NCI-H2081 (cell line): ENCODE results near the gene TOB1.
"Not testable (repeated sequence)": the region's sequence is repeated elsewhere in the genome, so short reads cannot be mapped to it uniquely, and the experiment has no call there.

Experiments used
- DNase-seq, 2 experiments: peaks; one replicate each; lab custom pipeline; 2025; lab: John Stamatoyannopoulos, UW

TOB1 gene

DNA sequence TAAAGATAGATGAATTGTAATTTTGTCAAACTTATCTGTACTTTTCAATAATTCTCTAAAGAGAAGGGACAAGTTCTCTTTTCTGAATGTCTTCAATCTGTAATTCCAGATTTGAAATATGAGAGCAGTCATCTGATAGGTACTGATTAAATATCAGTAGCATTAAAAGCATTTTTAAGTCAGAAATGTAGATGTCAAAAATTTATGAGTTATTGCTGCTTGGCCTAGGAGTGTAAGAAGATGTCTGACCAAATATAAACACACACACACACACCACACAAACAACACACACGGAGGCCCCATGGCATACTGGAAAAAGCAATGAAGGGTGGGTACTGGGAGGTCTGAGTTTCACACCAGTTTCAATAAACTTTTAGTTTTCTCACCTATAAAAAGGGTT, 2.4 kb upstream of the TOB1 start:
- no peak for DNase-seq

DNA sequence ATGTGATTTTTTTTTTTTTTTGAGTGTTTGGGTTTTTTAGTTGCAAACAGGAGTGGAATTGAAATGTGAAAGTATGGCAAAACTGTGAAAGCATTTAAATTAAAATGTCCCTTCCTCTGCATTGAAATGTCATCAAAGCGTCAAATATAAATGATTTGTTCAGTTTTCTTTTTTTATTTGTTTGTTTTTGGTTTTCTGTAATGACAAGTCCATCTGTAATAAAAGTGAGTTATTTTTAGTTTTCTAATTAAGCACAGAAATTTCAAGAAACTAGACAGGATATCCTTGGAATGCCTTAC, 1.9 kb upstream of the TOB1 start:
- DNase-seq = no peak

DNA sequence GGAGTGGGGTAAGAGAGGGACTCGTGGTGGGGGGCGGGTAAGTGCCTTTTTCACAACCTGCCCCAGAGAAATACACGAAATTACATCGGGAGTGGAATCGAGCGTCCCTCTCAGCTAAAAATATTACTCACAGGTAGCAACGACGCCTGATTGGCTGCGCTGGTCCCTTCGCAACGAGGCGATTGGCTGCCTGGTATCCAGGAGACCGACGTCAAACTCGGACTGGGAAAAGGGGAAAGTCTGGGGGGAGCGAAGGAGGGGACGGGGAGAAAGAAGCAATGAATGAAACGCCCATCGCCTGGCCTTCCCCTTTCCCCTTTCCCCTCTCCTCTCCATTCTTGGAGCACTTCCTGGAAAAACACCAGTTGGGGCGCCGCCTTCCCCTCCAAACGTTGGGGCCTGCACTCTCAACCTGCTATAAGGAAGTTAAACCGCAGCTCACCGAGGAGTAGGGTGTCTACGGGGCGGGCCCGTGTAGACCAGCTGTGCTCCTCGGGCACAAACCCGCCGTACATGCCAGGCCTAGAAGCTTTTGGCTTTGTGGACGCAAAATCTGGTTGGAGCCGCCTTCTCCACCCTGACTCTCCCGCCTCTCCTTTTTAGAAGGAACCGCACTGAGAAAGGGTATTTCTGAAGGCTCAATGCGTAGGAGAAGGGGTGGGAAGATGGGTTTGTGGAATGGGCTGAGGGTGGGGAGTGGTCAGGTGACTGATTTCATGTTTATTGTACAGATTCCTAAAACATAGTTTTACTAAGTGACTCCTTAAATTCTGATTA, 1.4 kb upstream of the TOB1 start:
- peak; percentile 98 to 99 for DNase-seq

DNA sequence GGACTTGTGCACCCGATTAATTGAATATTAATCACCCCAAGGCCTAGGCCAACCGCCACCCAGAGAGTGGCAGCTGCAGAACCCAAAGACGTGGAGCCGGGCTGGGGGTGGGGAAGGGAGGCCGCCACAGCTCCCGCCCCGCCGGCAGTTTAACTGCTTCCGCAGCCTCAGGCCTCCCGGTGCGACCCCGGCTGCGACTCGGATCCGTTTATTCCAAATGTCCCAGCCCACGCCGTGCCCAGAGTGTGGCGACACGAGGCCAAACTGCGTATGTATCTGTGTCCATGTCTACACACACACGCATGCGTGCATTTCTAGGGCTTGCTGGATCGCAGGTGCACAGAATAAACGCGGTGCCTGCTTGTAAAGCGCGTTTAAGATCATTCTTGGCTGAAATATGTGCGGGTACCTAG, 802 bp upstream of the TOB1 start:
- peak; percentile 84 to 93 for DNase-seq

DNA sequence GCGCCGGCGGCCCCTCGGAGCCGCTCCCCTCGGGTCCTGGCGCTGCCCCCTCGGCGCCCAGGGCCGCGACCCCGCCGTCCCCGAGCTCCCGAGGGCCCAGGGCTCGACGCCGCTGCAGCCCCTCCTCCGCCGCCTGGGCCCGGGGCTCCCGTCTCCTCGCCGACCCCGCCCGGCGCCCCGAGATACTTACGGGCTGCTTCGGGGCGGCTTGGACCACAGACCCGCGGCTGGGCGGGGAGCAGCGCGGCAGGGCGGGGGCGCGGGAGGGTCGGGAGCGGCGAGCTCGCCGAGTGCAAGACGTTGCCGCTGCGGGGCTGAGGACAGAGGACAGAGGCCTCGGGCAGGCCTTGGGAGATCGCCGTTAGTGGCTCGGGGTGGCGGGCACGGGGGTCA, 290 bp downstream of the TOB1 start:
- no peak for DNase-seq

DNA sequence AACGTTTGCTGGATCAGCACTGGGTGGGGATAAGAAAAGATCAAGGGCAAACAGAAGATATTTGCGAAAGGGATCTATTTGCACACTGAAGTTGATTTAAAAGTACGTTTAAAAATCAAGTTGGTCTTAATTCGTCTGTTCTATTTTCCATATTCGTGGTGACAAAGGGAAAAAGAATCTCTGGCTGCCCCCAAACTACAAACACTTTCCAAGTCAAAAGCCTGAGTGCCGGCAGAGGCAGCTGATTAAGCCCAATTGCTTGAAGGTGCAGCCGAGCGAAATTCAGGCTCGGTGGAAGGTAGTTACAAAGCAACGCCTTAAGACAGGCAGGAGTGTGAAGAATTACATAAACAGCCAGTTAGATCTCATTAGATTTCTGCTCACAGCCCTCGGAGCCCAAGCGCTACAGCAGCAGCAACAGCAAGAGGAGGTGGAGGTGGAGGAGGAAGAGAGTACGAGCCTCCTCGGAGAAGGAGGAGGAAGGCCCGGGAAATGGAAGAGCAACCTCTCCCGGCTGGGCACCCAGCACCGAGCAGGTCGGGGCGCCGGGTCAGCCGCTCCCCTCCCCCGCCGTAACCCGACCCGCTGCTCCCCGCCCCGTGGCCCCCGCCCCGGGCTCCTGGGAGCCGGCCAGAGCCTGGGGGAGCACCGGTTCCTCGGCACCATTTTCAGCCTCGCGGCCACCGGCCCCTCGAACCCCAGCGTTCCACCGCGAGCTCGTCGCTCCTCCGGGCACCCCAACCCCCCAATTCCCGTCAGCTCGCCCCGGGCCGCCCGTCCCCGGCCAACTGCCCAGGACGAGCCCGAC, 890 bp downstream of the TOB1 start:
- DNase-seq = peak; percentile 34 to 66

DNA sequence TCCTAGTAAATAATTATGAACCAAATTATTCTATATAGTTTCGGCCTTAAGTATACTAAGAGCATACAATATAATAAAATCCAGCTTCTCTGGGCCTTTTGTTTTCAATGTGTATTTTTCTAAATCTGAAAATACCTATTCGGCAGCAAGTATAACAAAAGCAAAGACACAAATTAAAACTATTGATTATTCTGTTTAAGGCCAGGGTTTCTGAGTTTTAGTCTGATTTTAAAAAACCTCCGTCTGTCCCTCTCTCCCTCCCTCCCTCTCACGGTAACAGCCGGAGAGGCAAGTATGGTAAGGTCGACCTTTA, 1.5 kb downstream of the TOB1 start:
- peak in 1 of 2 experiments; percentile 11 for DNase-seq

DNA sequence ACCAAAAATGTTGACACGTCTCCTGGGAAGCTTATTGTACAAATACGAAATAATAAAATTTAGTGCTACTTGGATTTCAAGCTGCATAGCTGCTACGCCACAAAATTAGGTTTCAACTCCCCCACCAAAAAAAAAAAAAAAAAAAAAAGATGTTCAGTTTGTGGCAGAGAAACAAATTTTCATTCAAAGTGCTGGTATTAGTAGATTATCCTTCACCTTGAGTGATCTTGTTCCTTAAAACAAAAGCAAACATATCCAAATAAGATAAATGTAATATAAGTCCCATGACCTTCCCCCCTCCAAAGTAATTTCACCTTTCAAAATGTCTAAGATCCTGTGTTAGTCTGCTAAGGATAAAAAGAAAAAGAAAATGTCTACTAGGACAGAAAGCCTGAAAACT, 2.2 kb downstream of the TOB1 start:
- no peak for DNase-seq

DNA sequence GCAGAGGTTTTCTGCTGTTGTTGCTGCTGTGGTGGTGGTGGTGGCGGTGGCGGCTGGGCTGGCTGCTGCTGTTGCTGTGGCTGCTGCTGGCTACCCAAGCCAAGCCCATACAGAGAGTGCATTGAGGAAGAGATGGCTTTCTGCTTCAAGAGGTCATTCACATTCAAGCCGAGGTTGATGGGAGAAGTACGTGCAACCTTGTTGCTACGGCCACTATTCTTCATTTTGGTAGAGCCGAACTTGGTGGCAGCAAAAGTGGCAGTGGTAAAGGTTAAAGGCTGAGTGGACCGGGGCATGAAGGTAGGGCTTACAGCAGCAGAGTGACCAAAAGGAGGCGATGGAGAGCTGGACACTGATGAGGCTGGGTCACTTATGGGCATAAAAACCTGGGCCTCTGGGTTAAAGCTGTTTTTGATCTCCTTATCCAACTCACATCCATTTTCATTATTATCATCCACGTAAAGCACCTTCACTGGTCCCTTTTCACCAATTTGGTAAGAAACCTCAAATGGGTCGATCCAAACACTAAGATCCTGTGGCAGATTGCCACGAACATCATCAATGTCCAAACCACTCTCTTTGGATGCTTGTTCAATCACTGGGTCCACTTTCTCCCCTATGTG, 2.8 kb downstream of the TOB1 start:
- peak; percentile 19 to 42 for DNase-seq

DNA sequence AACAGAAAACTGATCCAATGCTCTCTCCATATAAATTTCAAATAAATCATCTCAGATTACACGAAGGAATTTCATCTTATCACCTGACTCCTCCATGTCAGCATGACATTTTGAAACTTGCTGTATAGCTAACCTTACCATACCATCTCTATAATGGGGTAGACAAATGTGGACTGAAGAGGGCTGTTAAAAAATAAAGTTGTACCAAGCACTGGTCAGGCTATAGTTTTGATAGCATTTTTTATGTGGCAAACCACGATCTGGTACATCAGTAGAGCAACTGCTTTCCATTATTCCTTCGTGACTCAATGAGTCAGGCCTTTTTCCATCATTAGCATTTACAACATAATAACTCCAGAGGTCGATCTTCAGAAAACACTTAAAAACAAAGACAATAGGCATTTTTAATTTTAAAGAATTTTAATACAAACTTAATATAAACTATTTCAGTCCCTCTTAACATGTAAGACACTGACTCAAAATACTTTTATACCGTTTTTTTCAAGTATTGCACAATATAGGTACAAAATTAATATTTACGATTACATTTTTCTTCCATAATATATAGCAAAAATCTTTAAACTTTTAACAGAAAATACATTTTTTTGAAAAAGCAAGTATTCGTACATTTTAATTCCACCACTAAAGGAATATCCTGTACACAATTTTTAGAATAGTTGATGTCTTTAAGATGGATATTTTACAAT, 4.2 kb downstream of the TOB1 start:
- DNase-seq = no peak

DNA sequence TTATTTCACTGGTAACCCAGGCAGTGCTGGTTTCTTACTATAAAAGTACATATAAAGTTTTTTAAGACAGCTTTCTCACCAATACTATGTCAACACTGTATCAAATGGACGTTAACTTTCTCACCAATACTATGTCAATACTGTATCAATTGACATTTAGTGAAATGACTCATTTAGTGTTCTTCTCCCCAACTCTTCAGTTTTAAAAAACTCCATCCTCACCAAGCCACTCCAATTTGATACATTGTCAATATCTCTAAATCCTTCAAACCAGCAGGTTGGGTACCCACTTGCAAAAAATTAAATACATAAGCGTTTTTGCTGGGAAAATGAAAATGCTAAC, 4.8 kb downstream of the TOB1 start:
- no peak for DNase-seq

DNA sequence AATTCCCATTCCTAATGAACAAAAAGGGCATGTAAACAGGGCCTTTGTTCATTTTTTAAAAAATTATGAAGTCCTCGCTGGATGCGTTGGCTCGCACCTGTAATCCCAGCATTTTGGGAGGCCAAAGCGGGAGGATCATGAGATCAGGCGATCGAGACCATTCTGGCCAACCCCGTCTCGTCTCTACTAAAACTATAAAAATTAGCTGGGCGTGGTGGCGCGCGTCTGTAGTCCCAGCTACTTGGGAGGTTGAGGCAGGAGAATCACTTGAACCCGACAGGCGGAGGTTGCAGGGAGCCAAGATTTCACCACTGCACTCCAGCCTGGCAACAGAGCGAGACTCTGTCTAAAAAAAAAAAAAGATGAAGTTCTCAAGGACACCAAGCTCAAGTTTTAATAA, 6.4 kb downstream of the TOB1 start:
- DNase-seq = not testable (repeated sequence)

DNA sequence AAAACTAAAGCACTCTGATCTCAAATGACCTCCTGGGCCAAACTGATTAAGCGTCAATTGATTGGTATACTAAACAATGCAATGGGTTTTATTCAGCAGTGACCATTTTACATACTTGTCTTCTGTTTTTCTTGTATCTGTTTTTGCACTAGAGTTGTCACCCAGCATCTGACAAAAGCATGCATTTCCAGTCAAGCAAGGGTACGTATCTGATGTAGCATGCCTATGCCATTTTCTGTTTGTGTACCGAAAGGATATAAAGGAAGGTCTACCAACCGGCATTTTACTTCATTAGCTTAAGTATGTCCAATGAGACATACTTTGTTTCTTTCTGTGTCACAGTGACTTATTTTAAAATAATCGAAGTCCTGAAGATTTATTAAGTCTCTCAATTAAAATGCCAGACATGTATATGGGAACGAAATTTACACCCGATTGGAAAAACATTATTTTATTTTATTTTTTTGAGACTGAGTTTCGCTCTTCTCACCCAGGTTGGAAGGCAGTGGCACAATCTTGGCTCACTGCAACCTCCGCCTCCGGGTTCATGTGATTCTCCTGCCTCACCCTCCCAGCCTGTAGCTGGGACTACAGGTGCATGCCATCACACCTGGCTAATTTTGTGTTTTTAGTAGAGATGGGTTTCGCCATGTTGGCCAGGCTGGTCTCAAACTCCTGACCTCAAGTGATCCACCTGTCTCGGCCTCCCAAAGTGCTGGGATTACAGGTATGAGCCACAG, 7.5 kb downstream of the TOB1 start:
- no peak for DNase-seq

DNA sequence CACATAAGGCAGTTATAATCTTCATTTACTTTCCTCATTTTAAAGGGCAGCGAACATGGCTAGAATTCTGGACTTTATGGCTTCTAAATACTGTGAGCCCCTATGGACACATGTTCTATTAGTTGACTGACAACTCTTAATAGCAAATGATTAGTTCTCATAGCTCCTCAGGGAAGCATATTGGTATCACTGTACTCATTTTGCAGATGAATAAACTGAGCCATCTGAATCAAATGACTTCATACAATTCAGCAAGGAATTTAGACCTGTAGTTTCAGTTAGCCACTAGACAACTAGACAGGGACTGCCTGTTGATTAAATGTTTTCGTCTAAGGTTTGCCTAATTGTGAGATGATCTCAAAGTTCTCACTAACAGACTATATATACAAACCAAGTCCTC, 9.7 kb downstream of the TOB1 start:
- DNase-seq = no peak

DNA sequence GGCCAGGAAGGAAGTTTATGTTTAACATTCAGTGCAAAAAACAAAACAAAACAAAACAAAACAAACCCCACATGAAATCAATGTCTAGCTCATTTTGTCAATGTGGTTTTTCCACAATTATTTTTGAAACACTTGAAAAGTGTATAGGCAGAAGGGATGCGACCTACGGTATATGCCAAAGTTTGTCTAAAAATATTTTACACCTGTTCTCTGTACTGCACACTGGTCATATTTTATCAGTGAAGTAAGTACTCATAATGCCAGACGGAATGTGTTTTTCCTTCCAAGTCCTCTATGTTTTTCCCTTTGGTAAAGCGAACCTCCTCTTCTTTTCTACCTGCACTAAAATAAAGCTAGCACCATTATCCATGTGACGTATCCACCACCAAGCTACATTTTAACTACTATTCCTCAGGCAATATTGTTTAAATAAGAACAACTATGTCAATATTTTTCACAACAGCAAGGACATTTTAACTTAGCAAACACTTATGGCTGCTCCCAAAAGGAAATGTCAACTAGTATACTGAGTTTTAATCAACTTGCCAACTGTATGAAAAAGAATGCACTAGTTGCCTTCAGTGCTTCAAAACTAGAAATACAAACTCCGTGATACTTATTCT, 10.3 kb downstream of the TOB1 start:
- DNase-seq = no peak

DNA sequence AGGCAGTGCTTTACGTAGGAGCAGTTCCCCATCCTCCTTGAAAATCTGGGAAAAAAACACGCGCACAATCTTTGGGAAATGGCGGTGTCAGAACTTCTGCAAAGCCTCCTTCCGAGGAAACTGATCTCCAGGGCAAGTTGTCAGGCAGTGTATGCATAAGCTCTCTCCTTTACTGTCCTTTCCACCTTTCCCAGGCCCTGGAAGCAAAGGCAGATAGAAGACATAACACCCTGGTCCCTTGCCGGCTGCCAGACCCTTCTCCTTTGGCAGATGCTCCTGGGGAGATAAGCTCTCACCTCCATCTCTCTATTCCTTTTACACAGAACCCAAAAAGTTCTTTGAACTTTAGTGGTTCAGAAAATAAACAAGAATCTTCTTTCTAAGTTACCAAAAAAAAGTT, 12.4 kb downstream of the TOB1 start:
- DNase-seq = no peak

DNA sequence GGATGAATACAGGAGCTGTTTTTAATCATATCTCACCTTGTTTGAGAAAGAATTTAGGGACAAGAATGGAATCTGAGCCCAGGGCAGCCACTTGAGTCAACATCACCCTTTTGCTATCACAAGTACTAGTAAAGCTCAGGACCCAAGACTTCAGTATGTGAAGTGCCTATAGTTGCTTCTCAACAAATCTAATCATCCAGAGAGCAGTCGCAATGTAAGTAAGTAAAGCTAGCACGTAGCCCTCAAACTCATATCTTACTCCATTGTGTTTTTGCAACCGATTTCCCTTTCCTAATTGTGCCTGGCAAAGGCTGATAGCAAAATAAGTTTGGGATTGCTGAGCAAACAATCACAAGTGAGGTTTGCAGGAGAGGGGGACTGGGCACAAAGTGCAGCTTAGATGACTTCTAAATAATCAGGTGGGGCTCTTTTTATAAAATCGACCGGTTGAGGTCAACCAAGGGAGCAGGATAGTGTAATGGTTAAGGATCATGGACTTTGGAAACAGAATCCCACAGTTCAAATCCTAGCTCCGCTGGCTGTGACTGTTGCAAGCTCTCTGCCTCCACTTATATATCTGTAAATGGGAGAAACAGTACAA, 13.0 kb downstream of the TOB1 start:
- DNase-seq = no peak

DNA sequence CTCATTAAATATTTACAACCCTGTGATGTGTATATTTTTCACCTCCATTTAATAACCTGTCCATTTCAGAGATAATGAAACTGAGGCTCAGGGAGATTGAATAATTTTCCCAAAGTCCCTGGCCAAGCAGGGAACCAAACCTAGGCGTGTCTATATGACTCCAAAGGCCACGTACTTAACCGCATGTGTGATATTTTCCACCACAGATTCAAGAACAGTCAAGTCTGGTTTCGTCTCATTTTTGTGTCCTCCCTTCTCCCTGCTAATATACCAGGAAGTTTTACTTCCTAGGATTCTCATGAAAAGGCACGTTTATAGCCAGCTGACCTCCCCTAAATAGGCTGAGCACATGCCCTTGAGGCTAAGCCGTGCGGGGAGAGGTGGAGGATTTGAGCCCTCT, 15.5 kb downstream of the TOB1 start:
- no peak for DNase-seq

DNA sequence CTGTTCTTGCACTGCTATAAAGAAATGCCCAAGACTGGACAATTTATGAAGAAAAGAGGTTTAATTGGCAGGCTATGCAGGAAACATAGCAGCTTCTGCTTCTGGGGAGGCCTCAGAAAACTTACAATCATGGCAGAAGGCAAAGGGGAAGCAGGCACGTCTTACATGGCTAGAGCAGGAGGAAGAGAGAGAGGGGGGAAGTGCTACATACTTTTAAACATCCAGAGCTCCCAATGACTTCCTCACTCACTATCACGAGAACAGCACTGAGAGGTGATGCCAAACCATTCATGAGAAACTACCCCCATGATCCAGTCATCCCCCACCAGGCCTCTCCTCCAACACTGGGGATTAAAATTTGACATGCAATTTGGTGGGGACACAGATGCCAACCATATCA, 17.4 kb downstream of the TOB1 start:
- DNase-seq = no peak

DNA sequence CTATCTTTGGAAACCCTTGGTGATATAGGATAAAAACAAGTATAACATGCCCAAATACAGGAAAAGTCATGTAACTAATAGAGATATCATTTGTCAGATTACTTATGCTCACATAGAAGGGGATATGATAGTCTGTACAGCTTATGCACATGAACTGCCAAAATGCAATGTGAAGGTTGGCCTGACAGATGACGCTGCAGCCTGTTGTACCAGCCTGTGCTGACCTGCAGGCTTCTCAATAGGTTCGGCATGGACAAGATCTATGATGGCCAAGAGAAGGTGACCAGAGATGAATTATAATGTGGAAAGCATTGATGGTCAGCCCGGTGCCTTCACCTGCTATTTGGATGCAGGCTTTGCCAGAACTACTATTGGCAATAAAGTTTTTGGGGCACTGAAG, 18.1 kb downstream of the TOB1 start:
- DNase-seq = no peak

DNA sequence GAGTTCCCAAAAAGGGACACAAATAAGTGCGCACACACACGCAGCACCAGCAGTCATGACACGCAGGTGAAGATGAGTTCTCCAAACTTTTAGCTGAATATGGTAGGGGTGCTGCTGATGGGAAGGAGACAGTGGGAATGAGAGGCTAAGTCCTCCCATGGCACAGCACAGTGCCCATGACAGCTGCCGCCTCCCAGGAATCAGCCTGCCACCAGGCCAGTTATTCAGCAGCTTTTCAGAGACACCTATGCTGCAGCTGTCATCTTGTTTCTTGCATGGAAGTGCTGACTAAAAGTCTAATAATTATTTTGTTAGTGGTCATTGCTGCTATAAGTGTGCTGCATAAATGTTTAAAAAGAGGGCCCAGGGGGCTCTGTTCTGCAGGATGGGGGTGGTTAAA, 18.6 kb downstream of the TOB1 start:
- DNase-seq = no peak
